ENCODE measurements around the gene BSPRY.

Gene BSPRY

GRCh38 chr9:113369855-113370140, 20.5 kb downstream of the BSPRY start:
- no peaks in the 10 kb centered on the region for H3K79me2 ChIP-seq (ENCODE audit: insufficient read depth, low read length)
- no peaks in the 10 kb centered on the region for H3K36me3 ChIP-seq (ENCODE audit: low read length)
- H3K9me3 ChIP-seq (ENCODE audit: insufficient read depth, low read length): no peaks in the 10 kb centered on the region
- H3F3A ChIP-seq (ENCODE audit: insufficient read depth): no peaks in the 10 kb centered on the region
- no peak overlapping the region for H3K4me2 ChIP-seq (ENCODE audit: low read depth, low read length, poor library complexity, severe bottlenecking)
- no peak overlapping the region for H2AFZ ChIP-seq (ENCODE audit: low read depth, low read length, severe bottlenecking)
- H3K9ac ChIP-seq (ENCODE audit: low read length): no peak overlapping the region
- no peaks in the 10 kb centered on the region for H3K9me2 ChIP-seq (replicated peaks; ENCODE audit: insufficient read depth, low read length)
- no peaks in the 10 kb centered on the region for H4K20me1 ChIP-seq (ENCODE audit: low read depth, low read length)
- H3K27ac ChIP-seq (ENCODE audit: low read depth, low read length): no peak overlapping the region
- no peak overlapping the region for H3K4me3 ChIP-seq (ENCODE audit: insufficient read depth, low read length, poor library complexity, severe bottlenecking)
- H3K27me3 ChIP-seq (ENCODE audit: low read length): no peaks in the 10 kb centered on the region
- TF ChIP-seq EZH2phosphoT487 (conservative IDR thresholded peaks at IDR 0.05; ENCODE audit: low read length) (no peak), CTCF (IDR thresholded peaks at IDR 0.05; ENCODE audit: insufficient read depth, low read length, poor library complexity, severe bottlenecking) (no peak)

GRCh38 chr9:113370806-113371325, 21.5 kb downstream of the BSPRY start:
- no peak overlapping the region for H3K4me3 ChIP-seq (ENCODE audit: insufficient read depth, low read length, poor library complexity, severe bottlenecking)
- no peak overlapping the region for H3K9ac ChIP-seq (ENCODE audit: low read length)
- no peak overlapping the region for H3K27ac ChIP-seq (ENCODE audit: low read depth, low read length)
- H4K20me1 ChIP-seq (ENCODE audit: low read depth, low read length): no peaks in the 10 kb centered on the region
- H3K9me3 ChIP-seq (ENCODE audit: insufficient read depth, low read length): no peaks in the 10 kb centered on the region
- no peaks in the 10 kb centered on the region for H3F3A ChIP-seq (ENCODE audit: insufficient read depth)
- TF ChIP-seq CTCF (IDR thresholded peaks at IDR 0.05; ENCODE audit: insufficient read depth, low read length, poor library complexity, severe bottlenecking): no peak
- no peak for TF ChIP-seq EZH2phosphoT487 (conservative IDR thresholded peaks at IDR 0.05; ENCODE audit: low read length)
- H3K79me2 ChIP-seq (ENCODE audit: insufficient read depth, low read length): no peaks in the 10 kb centered on the region
- no peaks in the 10 kb centered on the region for H3K27me3 ChIP-seq (ENCODE audit: low read length)
- H3K36me3 ChIP-seq (ENCODE audit: low read length): no peaks in the 10 kb centered on the region
- no peak overlapping the region for H3K4me2 ChIP-seq (ENCODE audit: low read depth, low read length, poor library complexity, severe bottlenecking)
- no peaks in the 10 kb centered on the region for H3K9me2 ChIP-seq (replicated peaks; ENCODE audit: insufficient read depth, low read length)
- no peak overlapping the region for H2AFZ ChIP-seq (ENCODE audit: low read depth, low read length, severe bottlenecking)

GRCh38 chr9:113372059-113372458, 22.7 kb downstream of the BSPRY start:
- H2AFZ ChIP-seq (ENCODE audit: low read depth, low read length, severe bottlenecking): no peak overlapping the region
- no peak overlapping the region for H3K27ac ChIP-seq (ENCODE audit: low read depth, low read length)
- no peak overlapping the region for H3K4me2 ChIP-seq (ENCODE audit: low read depth, low read length, poor library complexity, severe bottlenecking)

More at GRCh38 chr9:113372059-113372458, 22.7 kb downstream of the BSPRY start:
- no peaks in the 10 kb centered on the region for H4K20me1 ChIP-seq (ENCODE audit: low read depth, low read length)
- H3K36me3 ChIP-seq (ENCODE audit: low read length): no peaks in the 10 kb centered on the region
- H3K27me3 ChIP-seq (ENCODE audit: low read length): no peaks in the 10 kb centered on the region
- no peak for TF ChIP-seq CTCF (IDR thresholded peaks at IDR 0.05; ENCODE audit: insufficient read depth, low read length, poor library complexity, severe bottlenecking)
- TF ChIP-seq EZH2phosphoT487 (conservative IDR thresholded peaks at IDR 0.05; ENCODE audit: low read length): no peak
- no peaks in the 10 kb centered on the region for H3F3A ChIP-seq (ENCODE audit: insufficient read depth)
- no peaks in the 10 kb centered on the region for H3K9me3 ChIP-seq (ENCODE audit: insufficient read depth, low read length)
- H3K9me2 ChIP-seq (replicated peaks; ENCODE audit: insufficient read depth, low read length): no peaks in the 10 kb centered on the region
- H3K79me2 ChIP-seq (ENCODE audit: insufficient read depth, low read length): no peaks in the 10 kb centered on the region
- H3K4me3 ChIP-seq (ENCODE audit: insufficient read depth, low read length, poor library complexity, severe bottlenecking): no peak overlapping the region
- H3K9ac ChIP-seq (ENCODE audit: low read length): no peak overlapping the region

Measured in SU-DHL-6 (cell line).